22Rv1 (cell line): ENCODE data around the gene MAGI1.

Experiments
- CTCF ChIP-seq: fragments of 450-650 bp; IDR thresholded peaks from 2 replicates; pipeline ENCODE4 v1.5.1; 2017; ENCODE audit warnings: mild to moderate bottlenecking
- ZFX ChIP-seq: fragments of 450-650 bp; IDR thresholded peaks from 2 replicates; pipeline ENCODE4 v1.6.1; 2017; ENCODE audit warnings: antibody characterized with exemption, borderline replicate concordance

DNA sequence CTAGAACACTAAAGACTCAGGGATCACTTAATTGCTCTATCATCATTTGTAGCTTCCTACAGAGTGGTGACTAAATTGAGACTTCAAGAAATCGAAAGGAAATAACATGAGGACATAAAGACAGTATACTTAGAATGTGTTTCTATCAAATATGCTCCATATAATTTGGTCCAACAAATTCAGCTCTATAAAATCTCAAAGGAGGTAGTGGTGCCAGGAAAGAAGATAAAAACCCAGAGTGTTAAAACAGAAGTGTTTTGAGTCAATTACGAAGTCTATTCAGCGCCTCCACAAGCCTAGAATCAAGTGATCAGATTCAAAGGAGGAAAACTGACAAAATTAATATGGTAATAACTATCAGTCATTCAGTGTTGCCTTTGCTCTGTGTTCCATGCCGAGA is 22.9 kb downstream of the MAGI1 start:
- TF ChIP-seq CTCF: no peak
- no peak for TF ChIP-seq ZFX
